GM13977 (cell line): Measurements from ENCODE around the gene PPP1R9B.

Experiments
- DNase-seq: peaks from one replicate; pipeline ENCODE4 v3.0.0; 2012; ENCODE audit warnings: low spot score
- CTCF ChIP-seq: IDR thresholded peaks from 2 replicates; pipeline ENCODE4 v1.5.1; 2012; ENCODE audit warnings: mild to moderate bottlenecking, control low read depth; ENCODE audit not compliant: insufficient read depth; ENCODE audit errors: extremely low read depth, missing control alignments
- in situ Hi-C: fragments of 300-500 bp; cut with MboI; formaldehyde crosslinking; loops from one replicate; pipeline ENCODE4 v1.12.0; 2022; ENCODE audit warnings: low sequenced_read_pairs, low pct_unique_long_range_greater_than_20kb, mixed read lengths, inconsistent platforms; ENCODE audit not compliant: unreplicated experiment

Gene PPP1R9B

GRCh38 chr17:50141026-50141744, 9.3 kb downstream of the PPP1R9B start:
- in situ Hi-C loops, result no loop called here
- TF ChIP-seq CTCF, result no peak
- DNase-seq, result no peak

- in situ Hi-C loops, result no loop called here
- TF ChIP-seq CTCF, result peak; percentile 90
- DNase-seq, result peak; percentile 89
These were observed 10.3 kb downstream of the PPP1R9B start for GRCh38 chr17:50139950-50140885.

GRCh38 chr17:50139185-50139783, 11.2 kb downstream of the PPP1R9B start:
- DNase-seq, result no peak
- TF ChIP-seq CTCF, result no peak
- in situ Hi-C loops, result no loop called here

- in situ Hi-C loops, result no loop called here
- no peak for DNase-seq
- TF ChIP-seq CTCF, result no peak
These were observed 13.4 kb downstream of the PPP1R9B start for GRCh38 chr17:50137042-50137441.

GRCh38 chr17:50136096-50136687, 14.3 kb downstream of the PPP1R9B start:
- no peak for TF ChIP-seq CTCF
- DNase-seq, result no peak
- in situ Hi-C loops, result no loop called here

GRCh38 chr17:50135316-50136095, 15.0 kb downstream of the PPP1R9B start:
- in situ Hi-C loops, result no loop called here
- no peak for DNase-seq
- no peak for TF ChIP-seq CTCF
